ENCODE results near the gene UGT3A2.

Gene UGT3A2

DNA sequence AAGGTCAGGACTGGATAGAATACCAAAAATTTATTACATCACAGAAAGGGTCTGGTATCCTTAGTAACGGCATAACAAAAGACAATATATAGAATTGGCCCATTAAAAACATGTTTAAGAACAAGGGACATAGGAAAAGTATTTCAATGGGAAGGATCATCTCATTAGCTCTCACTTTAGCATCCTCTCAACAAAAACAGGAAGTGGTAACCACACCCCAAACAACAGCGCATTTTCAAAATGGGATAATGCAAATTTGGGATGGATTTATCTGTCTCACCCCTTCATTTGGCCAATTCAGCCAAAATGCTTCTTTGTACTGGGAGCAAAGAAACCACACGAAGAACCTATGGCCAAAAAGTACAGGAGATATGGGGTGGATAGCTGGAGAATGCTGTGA is 65.7 kb downstream of the UGT3A2 start:
- no peak for DNase-seq

DNA sequence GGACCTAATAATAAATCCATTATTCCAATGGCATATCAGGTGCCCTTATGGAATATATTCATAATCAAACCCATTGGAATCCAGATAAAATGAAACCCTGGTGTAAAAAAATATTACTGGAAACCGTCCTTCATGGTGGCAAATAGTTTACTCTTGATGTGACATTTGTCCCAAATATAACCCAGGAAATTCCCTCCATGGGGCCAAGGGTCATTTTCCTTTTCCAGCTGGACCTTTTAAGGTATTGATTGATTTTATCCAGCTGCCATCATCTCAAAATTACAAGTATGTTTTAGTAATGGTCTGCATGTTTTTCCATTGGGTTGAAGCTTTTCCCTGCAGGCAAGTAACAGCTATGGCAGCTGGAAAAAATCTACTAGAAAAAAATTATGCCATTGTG is 67.1 kb downstream of the UGT3A2 start:
- DNase-seq: no peak

DNA sequence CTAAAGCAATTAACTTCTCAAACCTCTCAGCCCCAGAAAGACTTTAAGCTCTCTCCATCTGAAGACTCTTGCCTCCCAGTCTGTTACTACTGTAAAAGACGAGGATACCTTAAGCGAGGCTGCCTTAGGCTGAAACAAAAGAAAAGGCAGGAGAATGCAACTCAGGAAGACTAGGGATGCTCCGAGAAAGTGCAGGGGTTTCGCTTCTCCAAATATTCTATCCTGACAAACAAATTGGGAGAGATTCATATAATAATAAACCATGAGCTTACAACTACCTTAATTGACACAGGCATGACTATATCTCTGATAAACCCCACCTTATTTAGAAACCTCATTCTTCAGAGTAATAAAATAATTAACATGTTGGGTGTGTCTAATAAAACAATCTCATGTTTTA is 70.6 kb downstream of the UGT3A2 start:
- no peak for DNase-seq

DNA sequence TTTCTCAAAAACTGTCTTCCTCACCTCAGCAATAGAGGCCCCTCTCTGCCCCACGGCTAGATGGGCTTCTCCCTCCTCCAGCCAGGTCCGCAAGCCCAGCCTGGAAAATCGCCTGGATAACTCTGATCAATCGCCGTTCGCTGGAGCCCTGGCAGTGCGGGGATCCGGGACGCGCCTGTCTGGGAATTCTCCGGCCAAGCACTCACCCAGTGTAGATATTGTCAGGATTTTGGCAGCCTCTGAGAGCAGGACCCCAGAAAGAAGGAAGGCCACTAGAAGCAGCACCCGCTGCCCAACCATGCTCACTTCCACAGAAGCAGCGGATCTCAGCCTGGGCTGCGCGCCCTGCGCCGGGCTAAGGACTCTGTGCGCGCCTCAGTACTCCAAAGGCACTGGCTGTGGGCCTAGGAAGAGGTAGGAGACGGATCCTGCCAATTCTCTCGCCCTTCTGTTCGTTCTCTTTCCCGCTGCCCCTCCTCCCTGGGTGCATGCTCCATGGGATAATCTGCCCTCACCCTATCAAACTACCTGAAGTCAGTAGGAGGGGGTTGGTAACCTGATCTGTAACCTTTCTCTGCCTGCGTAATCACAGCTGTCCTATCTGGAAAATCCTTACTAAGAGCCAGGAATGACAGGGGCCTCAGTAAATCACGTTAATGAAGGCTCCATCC is 75.6 kb downstream of the UGT3A2 start, which contains the start of gene UGT3A1:
UGT3A1 (minus strand) TSS at position 450 of the 671 bp plus-strand sequence; CDS start at position 300, 150 bp downstream.
- DNase-seq: no peak

DNA sequence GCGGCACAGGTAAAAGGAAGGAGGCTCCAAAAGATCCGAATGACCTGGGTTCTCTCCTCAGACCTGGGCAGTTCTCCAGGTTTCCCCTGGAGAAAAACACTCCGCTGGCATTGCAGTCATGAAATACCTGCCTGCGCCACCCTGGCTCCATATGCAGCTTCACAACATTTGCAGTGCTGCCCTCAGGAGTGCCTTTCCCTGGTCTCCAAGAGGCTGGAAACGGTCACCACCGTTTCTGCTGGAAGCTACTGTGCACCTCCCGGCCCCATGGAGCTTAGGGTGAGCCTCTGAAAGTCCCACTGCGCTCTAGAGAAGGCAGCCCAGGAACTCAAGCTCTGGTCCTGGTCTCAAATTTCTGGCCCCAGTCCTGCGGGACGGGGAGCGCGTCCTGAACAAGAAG is 76.2 kb downstream of the UGT3A2 start:
- DNase-seq: no peak

DNA sequence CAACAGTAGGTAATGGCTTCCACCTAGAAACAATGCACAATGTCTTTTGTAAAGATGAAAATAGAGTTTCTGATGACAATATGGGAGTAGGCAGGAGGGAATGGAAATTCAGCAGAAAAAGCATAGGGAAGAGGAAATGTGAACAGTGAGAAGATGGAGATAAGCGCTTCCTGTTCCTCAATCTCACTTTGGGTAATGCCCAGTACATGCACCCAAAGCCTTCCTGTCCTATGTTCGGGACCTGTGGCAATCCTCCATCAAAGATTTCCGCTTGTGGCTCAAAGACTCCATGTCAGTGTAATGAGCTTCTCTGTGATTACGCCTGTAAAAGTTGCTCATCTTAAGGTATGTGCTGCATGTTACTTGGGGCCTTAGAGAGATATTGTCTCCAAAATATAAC is 78.2 kb downstream of the UGT3A2 start:
- no peak for DNase-seq

DNA sequence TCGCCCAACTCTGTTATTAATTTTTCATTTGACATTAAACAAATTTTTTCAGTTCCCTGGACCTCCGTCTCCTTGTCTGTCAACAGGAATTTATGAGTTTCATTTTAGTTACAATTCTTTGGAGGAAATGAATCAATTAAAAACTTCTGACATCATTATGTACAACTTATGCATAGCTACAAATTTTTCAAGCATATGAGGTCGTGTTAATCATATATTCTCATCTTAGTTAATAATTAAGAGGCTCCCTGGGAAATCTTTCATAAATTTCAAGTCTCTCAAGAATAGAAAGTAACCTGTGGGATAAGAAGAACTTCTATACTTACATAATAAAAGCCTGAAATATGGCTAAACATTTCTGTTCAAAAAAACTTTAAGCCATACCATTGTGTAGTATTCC is 78.9 kb downstream of the UGT3A2 start:
- no peak for DNase-seq
